ENCODE data around the gene LBHD2. TPM values are rescaled to one million over a fixed set of nuclear protein-coding genes. Genes with fewer than 3 reads are reported as not detected.

LBHD2 gene
- total RNA-seq (2014; rRNA removed; shearing (Covaris generic)) (not detected in 2 replicates), total RNA-seq (2022) (not detected in 2 replicates), Bru-seq, nascent RNA (not detected), BruChase-seq, experiment 1, labeled RNA remaining after a 6-hour chase (not detected), BruChase-seq, experiment 2, labeled RNA remaining after a 2-hour chase (not detected)
- long read RNA-seq: 0 reads

- Histone ChIP-seq H3K4me3 (ENCODE audit: low read depth, low read length, poor library complexity, severe bottlenecking) (no peak within 1 kb of the TSS), H4K20me1 (ENCODE audit: insufficient read depth, low read length) (no peaks in the 10 kb centered on the region), H2AFZ (ENCODE audit: low read length) (no peak within 1 kb of the TSS), H3K4me2 (ENCODE audit: low read length) (no peak within 1 kb of the TSS), H3K9me2 (ENCODE audit: insufficient read depth, low read length) (no peaks in the 10 kb centered on the region), H3K36me3 (ENCODE audit: insufficient read depth, low read length) (no peaks in the 10 kb centered on the region), H3K79me2 (ENCODE audit: insufficient read depth, low read depth, low read length) (no peaks in the 10 kb centered on the region), H3K9me3 (ENCODE audit: low read length) (no peaks in the 10 kb centered on the region), H3K27ac (ENCODE audit: low read depth, low read length, poor library complexity, severe bottlenecking) (no peak within 1 kb of the TSS), H3K4me1 (ENCODE audit: insufficient read depth, low read length, poor library complexity, severe bottlenecking) (peaks cover 5% of the 10 kb centered on the region)
- BruUV-seq (replicated peaks): no TSS peak
- ChIA-PET CTCF (ENCODE audit: unreplicated experiment) (interaction anchor here (0.5 kb wide), 1 partner anchor 26 kb away, joined by 3 read pairs; no protein-coding TSS in a partner anchor), POLR2A (no interaction called here)
- intact Hi-C loops (cut with micrococcal nuclease; ENCODE audit: unreplicated experiment): no loop called here
- no peak for DNase-seq (ENCODE audit: low spot score)
- TF ChIP-seq EZH2phosphoT487 (IDR thresholded peaks at IDR 0.05; ENCODE audit: borderline replicate concordance, low read depth, low read length) (no peak), CTCF (conservative IDR thresholded peaks at IDR 0.05; ENCODE audit: low read length) (no peak)
Observed at GRCh38 chr14:103084021-103084919, at the start of gene LBHD2. LBHD2 (plus strand) TSS chr14:103084210; CDS start chr14:103086013, 1,803 bp downstream.

GRCh38 chr14:103041464-103041863 is 42.5 kb upstream of the LBHD2 start:
- intact Hi-C loops (cut with micrococcal nuclease; ENCODE audit: unreplicated experiment): no loop called here
- Histone ChIP-seq H3K4me3 (ENCODE audit: low read depth, low read length, poor library complexity, severe bottlenecking) (no peak overlapping the region), H3K9me3 (ENCODE audit: low read length) (no peaks in the 10 kb centered on the region), H3K79me2 (ENCODE audit: insufficient read depth, low read depth, low read length) (no peaks in the 10 kb centered on the region), H3K4me1 (ENCODE audit: insufficient read depth, low read length, poor library complexity, severe bottlenecking) (peaks cover 4% of the 10 kb centered on the region), H2AFZ (ENCODE audit: low read length) (no peak overlapping the region), H3K4me2 (ENCODE audit: low read length) (no peak overlapping the region), H3K27ac (ENCODE audit: low read depth, low read length, poor library complexity, severe bottlenecking) (no peak overlapping the region), H4K20me1 (ENCODE audit: insufficient read depth, low read length) (no peaks in the 10 kb centered on the region), H3K9me2 (ENCODE audit: insufficient read depth, low read length) (no peaks in the 10 kb centered on the region), H3K36me3 (ENCODE audit: insufficient read depth, low read length) (no peaks in the 10 kb centered on the region)
- no peak for DNase-seq (ENCODE audit: low spot score)
- ChIA-PET CTCF (ENCODE audit: unreplicated experiment) (no interaction called here), POLR2A (no interaction called here)
- no peak for TF ChIP-seq EZH2phosphoT487 (IDR thresholded peaks at IDR 0.05; ENCODE audit: borderline replicate concordance, low read depth, low read length)
- TF ChIP-seq CTCF (conservative IDR thresholded peaks at IDR 0.05; ENCODE audit: low read length): no peak
- no TSS peak for BruUV-seq (replicated peaks)

Data from OCI-LY7 (cell line).